H9 (cell line): Measurements from ENCODE around the gene SKIC2. TPM values are rescaled to one million over a fixed set of nuclear protein-coding genes. Genes with fewer than 3 reads are reported as not detected.

Source experiments
- DNase-seq: peaks from one replicate; pipeline ENCODE4 v3.0.0-alpha.2; 2017
- H2AFZ ChIP-seq: one replicate; pipeline ENCODE4 v1.6.1; 2013; ENCODE audit warnings: mild to moderate bottlenecking, low read length, control low read depth, moderate library complexity
- H2AK5ac ChIP-seq: 2 replicates; pipeline ENCODE4 v1.6.1; 2013; ENCODE audit warnings: low read length, control low read depth, mixed read lengths; ENCODE audit not compliant: insufficient read length
- H2BK120ac ChIP-seq: one replicate; pipeline ENCODE4 v1.6.1; 2013; ENCODE audit warnings: low read depth, mild to moderate bottlenecking, low read length, control low read depth, inconsistent platforms; ENCODE audit not compliant: poor library complexity, severe bottlenecking
- H2BK12ac ChIP-seq: 2 replicates; pipeline ENCODE4 v1.6.1; 2013; ENCODE audit warnings: low read length, control low read depth, mixed read lengths, low read depth; ENCODE audit not compliant: insufficient read length
- H2BK15ac ChIP-seq: 2 replicates; pipeline ENCODE4 v1.6.1; 2013; ENCODE audit warnings: low read depth, low read length, control low read depth
- H2BK20ac ChIP-seq: one replicate; pipeline ENCODE4 v1.6.1; 2013; ENCODE audit warnings: low read depth, mild to moderate bottlenecking, low read length, control low read depth, inconsistent platforms; ENCODE audit not compliant: poor library complexity, severe bottlenecking
- H2BK5ac ChIP-seq: 2 replicates; pipeline ENCODE4 v1.6.1; 2013; ENCODE audit warnings: low read length, control low read depth, mixed read lengths; ENCODE audit not compliant: insufficient read length
- H3K14ac ChIP-seq: 2 replicates; pipeline ENCODE4 v1.6.1; 2013; ENCODE audit warnings: low read length, control low read depth; ENCODE audit not compliant: insufficient read depth
- H3K18ac ChIP-seq: 2 replicates; pipeline ENCODE4 v1.6.1; 2013; ENCODE audit warnings: low read depth, mild to moderate bottlenecking, mixed read lengths, low read length, control low read depth; ENCODE audit not compliant: insufficient read length
- H3K23ac ChIP-seq: 2 replicates; pipeline ENCODE4 v1.6.1; 2013; ENCODE audit warnings: low read length, control low read depth, mixed read lengths, low read depth; ENCODE audit not compliant: insufficient read length
- H3K23me2 ChIP-seq: 2 replicates; pipeline ENCODE4 v1.6.1; 2013; ENCODE audit warnings: low read depth, mild to moderate bottlenecking, mixed read lengths, low read length, control low read depth; ENCODE audit not compliant: insufficient read length, poor library complexity, severe bottlenecking
- H3K27ac ChIP-seq: 2 replicates; pipeline ENCODE4 v1.5.1; 2013; ENCODE audit warnings: low read length, control low read depth, mixed read lengths, low read depth; ENCODE audit not compliant: insufficient read length
- H3K27me3 ChIP-seq: 2 replicates; pipeline ENCODE4 v1.6.1; 2013; ENCODE audit warnings: low read length, control low read depth, inconsistent platforms; ENCODE audit not compliant: insufficient read depth
- H3K4ac ChIP-seq: 2 replicates; pipeline ENCODE4 v1.6.1; 2013; ENCODE audit warnings: low read depth, mild to moderate bottlenecking, control low read depth, inconsistent platforms, low read length, moderate library complexity
- H3K4me1 ChIP-seq: 2 replicates; pipeline ENCODE4 v1.6.1; 2013; ENCODE audit warnings: low read length, control low read depth, inconsistent platforms; ENCODE audit not compliant: insufficient read depth
- H3K4me2 ChIP-seq: 2 replicates; pipeline ENCODE4 v1.6.1; 2013; ENCODE audit warnings: low read length, control low read depth, mixed read lengths; ENCODE audit not compliant: insufficient read length, insufficient read depth
- H3K56ac ChIP-seq: 2 replicates; pipeline ENCODE4 v1.6.1; 2013; ENCODE audit warnings: low read depth, mild to moderate bottlenecking, mixed read lengths, low read length, control low read depth; ENCODE audit not compliant: insufficient read length
- H3K79me1 ChIP-seq: 2 replicates; pipeline ENCODE4 v1.6.1; 2013; ENCODE audit warnings: low read depth, mild to moderate bottlenecking, moderate library complexity, low read length, control low read depth, inconsistent platforms; ENCODE audit not compliant: insufficient read depth, poor library complexity, severe bottlenecking
- H3K79me2 ChIP-seq: 2 replicates; pipeline ENCODE4 v1.6.1; 2013; ENCODE audit warnings: low read length, control low read depth, inconsistent platforms; ENCODE audit not compliant: insufficient read depth
- H3K9ac ChIP-seq: 2 replicates; pipeline ENCODE4 v1.6.1; 2013; ENCODE audit warnings: low read length, control low read depth, mixed read lengths; ENCODE audit not compliant: insufficient read length; ENCODE audit errors: extremely low read depth
- H3K9me3 ChIP-seq: one replicate; pipeline ENCODE4 v1.6.1; 2013; ENCODE audit warnings: low read depth, low read length, inconsistent platforms; ENCODE audit not compliant: control insufficient read depth
- H3T11ph ChIP-seq: one replicate; pipeline ENCODE4 v1.6.1; 2013; ENCODE audit warnings: mild to moderate bottlenecking, low read length, control low read depth, inconsistent platforms
- H4K20me1 ChIP-seq: one replicate; pipeline ENCODE4 v1.6.1; 2013; ENCODE audit not compliant: control insufficient read depth, insufficient read length, insufficient read depth
- H4K5ac ChIP-seq: 2 replicates; pipeline ENCODE4 v1.6.1; 2013; ENCODE audit warnings: low read depth, mild to moderate bottlenecking, mixed read lengths, low read length, control low read depth; ENCODE audit not compliant: insufficient read length
- H4K8ac ChIP-seq: replicated peaks from 2 replicates; pipeline ENCODE4 v1.6.1; 2013; ENCODE audit warnings: low read length, control low read depth, mixed read lengths, low read depth; ENCODE audit not compliant: insufficient read length
- H4K91ac ChIP-seq: 2 replicates; pipeline ENCODE4 v1.6.1; 2013; ENCODE audit warnings: low read depth, mild to moderate bottlenecking, moderate library complexity, mixed read lengths, low read length, control low read depth; ENCODE audit not compliant: insufficient read length
- H3K27ac Mint-ChIP-seq, 3 experiments: 2 replicates in 2 of 3; 3 replicates in 1 of 3; pipeline ENCODE4 v1.8.0; 2020 to 2021; ENCODE audit warnings: mixed read lengths in 3 of 3, mild to moderate bottlenecking in 1 of 3, moderate library complexity in 1 of 3
- H3K27me3 Mint-ChIP-seq: 2 replicates; pipeline ENCODE4 v1.8.0; 2021; ENCODE audit warnings: low read depth, mild to moderate bottlenecking, moderate library complexity, mixed read lengths
- H3K36me3 Mint-ChIP-seq, 3 experiments: 2 replicates in 2 of 3; 3 replicates in 1 of 3; pipeline ENCODE4 v1.8.0; 2020 to 2021; ENCODE audit warnings: low read depth in 3 of 3, mixed read lengths in 3 of 3; ENCODE audit not compliant: insufficient read depth in 1 of 3
- H3K4me1 Mint-ChIP-seq, 2 experiments: 2 replicates each; pipeline ENCODE4 v1.8.0; 2020; ENCODE audit warnings: mixed read lengths in 2 of 2
- H3K4me3 Mint-ChIP-seq, 2 experiments: 2 replicates in 1 of 2; 3 replicates in 1 of 2; pipeline ENCODE4 v1.8.0; 2020 to 2021; ENCODE audit warnings: mild to moderate bottlenecking in 2 of 2, mixed read lengths in 2 of 2, moderate library complexity in 1 of 2
- H3K9me3 Mint-ChIP-seq, 2 experiments: 2 replicates in 1 of 2; 3 replicates in 1 of 2; pipeline ENCODE4 v1.8.0; 2020; ENCODE audit warnings: mild to moderate bottlenecking in 2 of 2, mixed read lengths in 2 of 2, moderate library complexity in 1 of 2
- WGBS: extraction: QIAGEN DNeasy Blood & Tissue Kit; methylation state at CpG from one replicate; pipeline ENCODE4 v1.1.7; 2013; ENCODE audit warnings: missing lambda C conversion rate, low lambda C conversion rate, mixed read lengths; ENCODE audit not compliant: insufficient read length; ENCODE audit errors: extremely low coverage; 5-methylcytosine and 5-hydroxymethylcytosine counted together
- total RNA-seq: library from RNA; stranded (reverse); gene quantifications from 2 replicates; pipeline ENCODE4 v1.2.1, GENCODE V29; 2021
- TF ChIP-seq, protein P1 (sequence below): fragments of 200-600 bp; sonication (generic); conservative IDR thresholded peaks from 3 replicates; pipeline ENCODE4 v1.8.0; 2021; ENCODE audit warnings: antibody characterized with exemption, mild to moderate bottlenecking

The SKIC2 gene
- total RNA-seq, 1 experiment from 2014 or later: 86.2 TPM

DNA sequence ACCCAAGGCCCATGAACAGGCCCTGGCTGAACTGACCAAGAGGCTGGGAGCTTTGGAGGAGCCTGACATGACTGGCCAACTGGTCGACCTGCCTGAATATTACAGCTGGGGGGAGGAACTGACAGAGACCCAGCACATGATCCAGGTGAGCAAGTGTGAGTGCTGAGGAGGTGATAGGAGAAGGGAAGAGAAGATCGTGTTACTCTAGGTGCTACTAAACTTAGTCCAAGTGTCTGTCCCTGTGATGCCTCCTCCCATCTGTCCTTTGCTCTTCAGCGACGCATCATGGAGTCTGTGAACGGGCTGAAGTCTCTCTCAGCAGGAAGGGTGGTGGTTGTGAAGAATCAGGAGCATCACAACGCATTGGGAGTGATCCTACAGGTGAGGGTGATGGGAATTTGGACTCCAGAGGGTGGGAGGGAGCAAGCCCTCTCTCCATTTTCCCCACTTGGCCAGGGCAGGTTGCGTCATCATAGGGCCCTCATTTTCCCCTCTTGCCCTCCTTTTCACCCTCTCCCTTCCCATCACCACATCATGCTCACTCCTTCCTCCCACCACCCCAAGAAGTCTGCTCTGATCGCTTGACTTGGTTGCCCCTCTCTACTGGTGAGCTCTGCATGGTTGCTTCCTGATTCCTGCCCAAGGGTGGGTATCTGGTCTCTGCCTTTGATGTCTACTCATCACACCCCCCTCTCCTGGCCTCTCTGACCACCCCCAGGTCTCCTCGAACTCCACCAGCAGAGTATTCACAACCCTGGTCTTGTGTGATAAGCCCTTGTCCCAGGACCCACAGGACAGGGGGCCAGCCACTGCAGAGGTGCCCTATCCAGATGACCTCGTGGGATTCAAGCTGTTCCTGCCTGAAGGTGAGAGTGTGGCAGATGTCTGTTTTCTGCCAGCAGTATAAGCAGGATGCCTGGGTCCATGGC lies 8.3 kb downstream of the SKIC2 start:
- Histone ChIP-seq H2BK15ac (no peak overlapping the region), H3K9me3 (no peaks in the 10 kb centered on the region), H3T11ph (no peak overlapping the region), H3K23me2 (no peaks in the 10 kb centered on the region), H3K14ac (no peak overlapping the region), H3K4ac (no peak overlapping the region), H3K27me3 (no peaks in the 10 kb centered on the region), H3K23ac (no peak overlapping the region), H2BK120ac (no peak overlapping the region), H2BK5ac (no peak overlapping the region), H2BK20ac (no peak overlapping the region), H3K4me2 (no peak overlapping the region), H3K9ac (no peak overlapping the region), H4K5ac (no peak overlapping the region), H4K20me1 (no peaks in the 10 kb centered on the region), H3K79me1 (no peaks in the 10 kb centered on the region), H3K4me1 (no peaks in the 10 kb centered on the region), H3K18ac (no peak overlapping the region), H4K91ac (no peak overlapping the region), H2AK5ac (no peak overlapping the region), H3K27ac (no peak overlapping the region), H4K8ac (no peak overlapping the region), H2BK12ac (no peak overlapping the region), H2AFZ (no peak overlapping the region), H3K79me2 (no peaks in the 10 kb centered on the region; the same call in 1 of the 2 replicates), H3K56ac (no peak overlapping the region)
- H3K27me3 Mint-ChIP-seq: no peaks in the 10 kb centered on the region; the same call in 1 of the 2 replicates
- peaks cover 0 to 4% of the 10 kb centered on the region in 2 experiments; a peak in 1 of 4 replicates for H3K4me1 Mint-ChIP-seq
- H3K27ac Mint-ChIP-seq: no peak overlapping the region; a peak in 1 of 7 replicates
- no peak overlapping the region for H3K4me3 Mint-ChIP-seq
- H3K9me3 Mint-ChIP-seq: no peaks in the 10 kb centered on the region
- DNase-seq: no peak
- WGBS: no CpG with 5 or more reads among the region's 10 CpGs
- TF ChIP-seq, protein P1, sequence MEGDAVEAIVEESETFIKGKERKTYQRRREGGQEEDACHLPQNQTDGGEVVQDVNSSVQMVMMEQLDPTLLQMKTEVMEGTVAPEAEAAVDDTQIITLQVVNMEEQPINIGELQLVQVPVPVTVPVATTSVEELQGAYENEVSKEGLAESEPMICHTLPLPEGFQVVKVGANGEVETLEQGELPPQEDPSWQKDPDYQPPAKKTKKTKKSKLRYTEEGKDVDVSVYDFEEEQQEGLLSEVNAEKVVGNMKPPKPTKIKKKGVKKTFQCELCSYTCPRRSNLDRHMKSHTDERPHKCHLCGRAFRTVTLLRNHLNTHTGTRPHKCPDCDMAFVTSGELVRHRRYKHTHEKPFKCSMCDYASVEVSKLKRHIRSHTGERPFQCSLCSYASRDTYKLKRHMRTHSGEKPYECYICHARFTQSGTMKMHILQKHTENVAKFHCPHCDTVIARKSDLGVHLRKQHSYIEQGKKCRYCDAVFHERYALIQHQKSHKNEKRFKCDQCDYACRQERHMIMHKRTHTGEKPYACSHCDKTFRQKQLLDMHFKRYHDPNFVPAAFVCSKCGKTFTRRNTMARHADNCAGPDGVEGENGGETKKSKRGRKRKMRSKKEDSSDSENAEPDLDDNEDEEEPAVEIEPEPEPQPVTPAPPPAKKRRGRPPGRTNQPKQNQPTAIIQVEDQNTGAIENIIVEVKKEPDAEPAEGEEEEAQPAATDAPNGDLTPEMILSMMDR: no peak
- H3K36me3 Mint-ChIP-seq: peaks cover 41 to 82% (median 76%) of the 10 kb centered on the region in 3 experiments; a peak in 6 of 7 replicates
